Heart right ventricle (tissue), 16 donors: ENCODE data around the gene CRACR2A. TPM values are rescaled to one million over a fixed set of nuclear protein-coding genes. Genes with fewer than 3 reads are reported as not detected.

Experiments
- ATAC-seq, 8 donors: fragments of 200-7000 bp; cut with Tn5 transposase; one replicate each; pipeline ENCODE4 v1.9.1; 2020; ENCODE audit warnings: mild to moderate bottlenecking in 8 of 8, moderate library complexity in 8 of 8, moderate number of reproducible peaks in 1 of 8
- DNase-seq, 2 donors: peaks; one replicate each; pipeline ENCODE4 v3.0.0-alpha.2; 2020
- H3K27ac ChIP-seq, 10 donors: fragments of 200-600 bp; sonication (generic) in 2 of 10; one replicate each; pipeline versions ENCODE4 v1.5.0 to v1.8.0; 2020 to 2022; ENCODE audit warnings: mild to moderate bottlenecking in 3 of 10
- H3K27me3 ChIP-seq, 7 donors: fragments of 200-600 bp; one replicate each; pipeline ENCODE4 v1.8.0; 2021 to 2022; ENCODE audit warnings: mild to moderate bottlenecking in 2 of 7
- H3K36me3 ChIP-seq, 9 donors: fragments of 200-600 bp; sonication (generic) in 1 of 9; one replicate each; pipeline versions ENCODE4 v1.5.0 to v1.8.0; 2020 to 2022; ENCODE audit warnings: mild to moderate bottlenecking in 2 of 9
- H3K4me1 ChIP-seq, 9 donors: fragments of 200-600 bp; sonication (generic) in 1 of 9; one replicate each; pipeline versions ENCODE4 v1.5.0 to v1.8.0; 2020 to 2022; ENCODE audit warnings: mild to moderate bottlenecking in 4 of 9
- H3K4me3 ChIP-seq, 10 donors: fragments of 200-600 bp; sonication (generic) in 2 of 10; one replicate each; pipeline versions ENCODE4 v1.5.0 to v1.8.0; 2020 to 2022; ENCODE audit warnings: mild to moderate bottlenecking in 7 of 10, moderate library complexity in 2 of 10
- H3K9me3 ChIP-seq, 11 donors: fragments of 200-600 bp in 10 of 11; sonication (generic) in 2 of 11; one replicate each; pipeline versions ENCODE4 v1.5.0 to v1.8.0; 2013 to 2022; ENCODE audit warnings: mild to moderate bottlenecking in 2 of 11, control low read depth in 1 of 11, moderate library complexity in 1 of 11
- WGBS, 2 donors: extraction: QIAGEN DNeasy Blood & Tissue Kit; methylation state at CpG; one replicate each; pipeline ENCODE4 v1.1.7; 2013; ENCODE audit warnings: inconsistent platforms in 1 of 2; 5-methylcytosine and 5-hydroxymethylcytosine counted together
- intact Hi-C, 10 donors: fragments of 100-400 bp; cut with DNase I; formaldehyde crosslinking; loops; one replicate each; pipeline versions ENCODE4 v1.11.1 to v1.14.2; 2022
- polyA plus RNA-seq, 2 donors: library from polyadenylated mRNA; stranded (reverse); fragments of 200-250 nt; gene quantifications; one replicate each; pipeline ENCODE4 v1.2.3, GENCODE V29; 2013
- total RNA-seq, 10 donors: library from RNA; stranded (reverse); fragmentation: NEBNext Ultra II Directional in 3 of 10; extraction: Animal tissue kit (Norgen Biotek cat#: 25700) in 3 of 10; gene quantifications; one replicate each; pipeline versions ENCODE4 v1.2.1 to v1.2.4, GENCODE V29; 2021 to 2023
- TF ChIP-seq, protein P1 (sequence below), 9 donors: fragments of 200-600 bp; sonication (generic) in 2 of 9; IDR thresholded peaks; one replicate each; pipeline versions ENCODE4 v1.5.0 to v1.8.0; 2021 to 2022; ENCODE audit warnings: antibody characterized with exemption in 9 of 9, mild to moderate bottlenecking in 5 of 9, moderate library complexity in 1 of 9
- donor health status: Arrhythmogenic right ventricular cardiomyopathy.
- donor health status: ischemic (EF 13 %, LVEDD 7.1; RV severe dilation, severe dysfunction).
- donor health status: healthy with polysubstance abuse.
- donor health status: DM: no; HTN: yes; CAD: no.
- donor health status: DM: no; HTN: no; CAD: no.
- donor health status: ischemic (EF 25% LVEDD 6.9; RV normal size, moderate dysfunction).
- donor health status: ischemic (EF 25% LVEDD 5.7; RV mildly dilated, moderate dysfunction).
- donor health status: healthy.
- donor health status: DM: yes; HTN: yes; CAD: no.
- donor health status: Ischemic cardiomyopathy.
- donor health status: ischemic (EF 35%, LVEDD 5.7; RV mildly dilated, moderate dysfunction).
- donor health status: nonischemic (EF 11% LVEDD 7.7; RV severe dilation, severe dysfunction).
- donor health status: DM: yes; HTN: yes; CAD: no.
- donor health status: PGD.
- donor health status: ischemic (EF 29% LVEDD 5.4; RV normal size, mild dysfunction).
- donor health status: nonischemic (EF 23%, LVEDD 6.1; RV moderate dilation, normal function).

The CRACR2A gene
- total and polyA plus RNA-seq, 12 donors: 0.64 to 10.4 (median 4.6) TPM

DNA sequence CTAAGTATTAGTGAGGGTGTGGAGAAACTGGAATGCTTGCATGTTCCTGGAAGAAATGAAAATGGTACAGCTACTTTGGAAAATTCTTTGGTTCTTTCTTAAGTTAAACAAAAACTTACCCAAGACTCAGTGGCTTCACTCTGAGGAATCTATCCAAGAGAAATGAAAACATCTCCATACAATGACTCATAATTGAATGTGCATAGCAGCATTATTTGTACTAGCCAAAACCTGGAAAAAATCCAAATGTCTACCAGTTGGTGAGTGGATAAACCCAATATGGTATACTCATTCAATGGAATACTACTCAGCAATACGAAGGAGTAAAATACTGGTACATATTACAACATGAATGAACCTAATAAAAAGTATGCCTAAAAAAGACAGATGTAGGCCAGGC, 18.0 kb upstream of the CRACR2A start:
- Histone ChIP-seq H3K27ac (no peak overlapping the region), H3K4me1 (peaks cover 0 to 24% (median 6%) of the 10 kb centered on the region in 9 donors), H3K4me3 (no peak overlapping the region), H3K9me3 (no peaks in the 10 kb centered on the region), H3K27me3 (no peaks in the 10 kb centered on the region), H3K36me3 (no peaks in the 10 kb centered on the region)
- intact Hi-C loops: loop anchor here in 9 of 10 donors (5.0 to 10.0 kb wide), 8 partner anchors 86 to 466 kb away; no protein-coding TSS in a partner anchor
- 95 to 96% methylated on average over 1 of the region's 1 CpG for WGBS, 2 donors
- ATAC-seq: no peak
- TF ChIP-seq, protein P1, sequence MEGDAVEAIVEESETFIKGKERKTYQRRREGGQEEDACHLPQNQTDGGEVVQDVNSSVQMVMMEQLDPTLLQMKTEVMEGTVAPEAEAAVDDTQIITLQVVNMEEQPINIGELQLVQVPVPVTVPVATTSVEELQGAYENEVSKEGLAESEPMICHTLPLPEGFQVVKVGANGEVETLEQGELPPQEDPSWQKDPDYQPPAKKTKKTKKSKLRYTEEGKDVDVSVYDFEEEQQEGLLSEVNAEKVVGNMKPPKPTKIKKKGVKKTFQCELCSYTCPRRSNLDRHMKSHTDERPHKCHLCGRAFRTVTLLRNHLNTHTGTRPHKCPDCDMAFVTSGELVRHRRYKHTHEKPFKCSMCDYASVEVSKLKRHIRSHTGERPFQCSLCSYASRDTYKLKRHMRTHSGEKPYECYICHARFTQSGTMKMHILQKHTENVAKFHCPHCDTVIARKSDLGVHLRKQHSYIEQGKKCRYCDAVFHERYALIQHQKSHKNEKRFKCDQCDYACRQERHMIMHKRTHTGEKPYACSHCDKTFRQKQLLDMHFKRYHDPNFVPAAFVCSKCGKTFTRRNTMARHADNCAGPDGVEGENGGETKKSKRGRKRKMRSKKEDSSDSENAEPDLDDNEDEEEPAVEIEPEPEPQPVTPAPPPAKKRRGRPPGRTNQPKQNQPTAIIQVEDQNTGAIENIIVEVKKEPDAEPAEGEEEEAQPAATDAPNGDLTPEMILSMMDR (IDR thresholded peaks at IDR 0.05): no peak
- no peak for DNase-seq

DNA sequence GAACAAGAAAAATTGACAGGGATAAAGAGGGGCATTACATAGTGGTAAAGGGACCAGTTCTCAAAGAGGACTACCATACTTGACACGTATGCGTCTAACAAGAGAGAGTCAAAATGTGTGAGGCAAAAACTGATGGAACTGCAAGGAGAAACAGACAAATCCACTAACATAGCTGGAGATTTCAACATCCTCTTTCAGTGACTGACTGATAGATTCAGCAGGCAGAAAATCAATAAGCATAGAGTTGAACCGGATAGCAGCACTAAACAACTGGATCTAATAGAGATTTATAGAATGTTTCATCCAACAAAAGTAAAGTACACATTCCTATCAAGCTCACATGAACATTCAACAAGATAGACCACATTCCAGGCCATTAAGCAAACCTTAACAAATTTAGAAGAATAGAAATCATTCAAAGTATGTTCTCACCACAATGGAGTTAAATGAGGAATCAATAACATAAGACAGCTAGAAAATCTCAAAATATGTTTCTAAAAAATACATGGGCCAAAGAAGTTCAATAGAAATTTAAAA, 16.1 kb upstream of the CRACR2A start:
- no peaks in the 10 kb centered on the region for H3K9me3 ChIP-seq
- no peaks in the 10 kb centered on the region for H3K27me3 ChIP-seq
- no peaks in the 10 kb centered on the region for H3K36me3 ChIP-seq
- DNase-seq (no peak), ATAC-seq (no peak)
- no peak overlapping the region for H3K4me3 ChIP-seq
- TF ChIP-seq, protein P1 (IDR thresholded peaks at IDR 0.05): no peak
- intact Hi-C loops: no loop called here
- WGBS, 2 donors: 96 to 98% methylated on average over 3 of the region's 3 CpGs
- peaks cover 0 to 24% (median 6%) of the 10 kb centered on the region in 9 donors for H3K4me1 ChIP-seq
- H3K27ac ChIP-seq: no peak overlapping the region

DNA sequence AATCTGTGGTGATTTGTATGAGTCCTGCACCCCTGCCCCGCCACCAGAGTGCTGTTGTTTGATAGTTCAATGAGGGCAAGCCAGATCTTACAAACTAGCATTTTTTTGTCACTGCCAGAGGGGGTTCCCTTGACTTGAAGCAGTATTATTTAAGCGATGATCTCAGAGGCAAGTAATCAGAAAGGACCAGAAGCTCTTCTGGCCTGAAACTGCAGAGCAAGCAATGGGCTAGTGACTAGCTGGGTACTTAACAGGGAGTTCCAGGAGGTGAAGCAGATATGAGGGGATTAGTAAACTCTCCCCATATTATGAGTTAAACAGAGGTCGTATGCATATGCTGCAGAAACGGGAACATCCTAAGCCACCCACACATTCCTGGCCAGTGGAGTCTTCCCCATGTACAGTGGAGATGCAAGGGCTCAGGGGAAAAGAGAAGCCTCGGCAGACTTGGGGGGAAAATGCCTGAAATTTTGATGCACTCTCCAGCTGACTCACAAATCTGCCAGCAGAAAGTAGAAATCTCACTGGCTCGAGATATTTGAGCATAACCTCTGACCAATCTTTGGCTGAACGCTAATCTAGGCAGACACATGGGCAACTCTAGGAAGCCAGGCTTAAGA, 8.3 kb upstream of the CRACR2A start:
- intact Hi-C loops: no loop called here
- DNase-seq (no peak), ATAC-seq (no peak)
- Histone ChIP-seq H3K27me3 (no peaks in the 10 kb centered on the region), H3K36me3 (no peaks in the 10 kb centered on the region), H3K4me3 (no peak overlapping the region), H3K27ac (no peak overlapping the region), H3K9me3 (no peaks in the 10 kb centered on the region), H3K4me1 (peaks cover 0 to 11% (median 7%) of the 10 kb centered on the region in 9 donors)
- 48 to 66% methylated on average over 7 of the region's 7 CpGs for WGBS, 2 donors
- TF ChIP-seq, protein P1 (IDR thresholded peaks at IDR 0.05): no peak

- no peak for ATAC-seq
- no peak overlapping the region for H3K27ac ChIP-seq
- DNase-seq: no peak
- WGBS, 2 donors: 51 to 68% methylated on average over 2 of the region's 2 CpGs
- TF ChIP-seq, protein P1 (IDR thresholded peaks at IDR 0.05): no peak
- no peaks in the 10 kb centered on the region for H3K9me3 ChIP-seq
- intact Hi-C loops: no loop called here
- H3K4me1 ChIP-seq: peaks cover 0 to 13% (median 7%) of the 10 kb centered on the region in 9 donors
- no peaks in the 10 kb centered on the region for H3K27me3 ChIP-seq
- no peak overlapping the region for H3K4me3 ChIP-seq
- no peaks in the 10 kb centered on the region for H3K36me3 ChIP-seq
These were observed 7.0 kb upstream of the CRACR2A start for GRCh38 chr12:3759878-3760277.
